ENCODE measurements around the gene LLGL2. TPM values are rescaled to one million over a fixed set of nuclear protein-coding genes. Genes with fewer than 3 reads are reported as not detected.

LLGL2 gene
- total RNA-seq, 2 donors from 2014 or later = 12.5 to 17.4 TPM

- no peak for ATAC-seq (replicated peaks in 1 of 2)
- no peaks in the 10 kb centered on the region for H3K36me3 Mint-ChIP-seq (ENCODE audit: insufficient read depth in 2 of 2)
Measured at GRCh38 chr17:75498039-75498725, 27.3 kb upstream of the LLGL2 start.

GRCh38 chr17:75498726-75499213 is 26.7 kb upstream of the LLGL2 start:
- Mint-ChIP-seq H3K27me3 (ENCODE audit: low read depth) (no peaks in the 10 kb centered on the region), H3K36me3 (ENCODE audit: insufficient read depth in 2 of 2) (no peaks in the 10 kb centered on the region), H3K9me3 (no peaks in the 10 kb centered on the region), H3K4me3 (no peak overlapping the region), H3K27ac (no peak overlapping the region), H3K4me1 (ENCODE audit: low read depth) (no peaks in the 10 kb centered on the region)
- DNase-seq (no peak), ATAC-seq (replicated peaks in 1 of 2) (no peak)

More at GRCh38 chr17:75498039-75498725, 27.3 kb upstream of the LLGL2 start:
- DNase-seq = no peak
- no peak overlapping the region for H3K27ac Mint-ChIP-seq
- H3K27me3 Mint-ChIP-seq (ENCODE audit: low read depth) = no peaks in the 10 kb centered on the region
- no peaks in the 10 kb centered on the region for H3K9me3 Mint-ChIP-seq
- no peak overlapping the region for H3K4me3 Mint-ChIP-seq
- no peaks in the 10 kb centered on the region for H3K4me1 Mint-ChIP-seq (ENCODE audit: low read depth)

GRCh38 chr17:75499313-75500022 is 26.0 kb upstream of the LLGL2 start:
- DNase-seq (no peak), ATAC-seq (replicated peaks in 1 of 2) (no peak)
- Mint-ChIP-seq H3K4me3 (no peak overlapping the region), H3K27me3 (ENCODE audit: low read depth) (no peaks in the 10 kb centered on the region), H3K9me3 (no peaks in the 10 kb centered on the region), H3K4me1 (ENCODE audit: low read depth) (no peaks in the 10 kb centered on the region), H3K36me3 (ENCODE audit: insufficient read depth in 2 of 2) (no peaks in the 10 kb centered on the region), H3K27ac (no peak overlapping the region)

GRCh38 chr17:75500419-75501216 is 24.9 kb upstream of the LLGL2 start:
- DNase-seq (no peak), ATAC-seq (replicated peaks in 1 of 2) (no peak)
- H3K4me1 Mint-ChIP-seq (ENCODE audit: low read depth) = no peaks in the 10 kb centered on the region
- H3K27me3 Mint-ChIP-seq (ENCODE audit: low read depth) = no peaks in the 10 kb centered on the region
- H3K4me3 Mint-ChIP-seq = no peak overlapping the region
- no peaks in the 10 kb centered on the region for H3K36me3 Mint-ChIP-seq (ENCODE audit: insufficient read depth in 2 of 2)
- H3K27ac Mint-ChIP-seq = no peak overlapping the region
- no peaks in the 10 kb centered on the region for H3K9me3 Mint-ChIP-seq

GRCh38 chr17:75501378-75502071 is 24.0 kb upstream of the LLGL2 start:
- H3K4me1 Mint-ChIP-seq (ENCODE audit: low read depth) = no peaks in the 10 kb centered on the region
- no peak for ATAC-seq (replicated peaks in 1 of 2)
- no peak for DNase-seq
- H3K9me3 Mint-ChIP-seq = no peaks in the 10 kb centered on the region
- no peak overlapping the region for H3K27ac Mint-ChIP-seq
- H3K27me3 Mint-ChIP-seq (ENCODE audit: low read depth) = no peaks in the 10 kb centered on the region
- H3K36me3 Mint-ChIP-seq (ENCODE audit: insufficient read depth in 2 of 2) = no peaks in the 10 kb centered on the region
- no peak overlapping the region for H3K4me3 Mint-ChIP-seq

- Mint-ChIP-seq H3K27ac (no peak overlapping the region), H3K9me3 (no peaks in the 10 kb centered on the region), H3K27me3 (ENCODE audit: low read depth) (no peaks in the 10 kb centered on the region), H3K4me3 (no peak overlapping the region), H3K4me1 (ENCODE audit: low read depth) (no peaks in the 10 kb centered on the region), H3K36me3 (ENCODE audit: insufficient read depth in 2 of 2) (no peaks in the 10 kb centered on the region)
- ATAC-seq (replicated peaks in 1 of 2) (no peak), DNase-seq (no peak)
Measured at GRCh38 chr17:75502072-75502720, 23.3 kb upstream of the LLGL2 start.

GRCh38 chr17:75502721-75503329 is 22.7 kb upstream of the LLGL2 start:
- no peak for DNase-seq

GRCh38 chr17:75503337-75503950 is 22.1 kb upstream of the LLGL2 start:
- ATAC-seq (replicated peaks in 1 of 2) = no peak
- no peak for DNase-seq
- H3K36me3 Mint-ChIP-seq (ENCODE audit: insufficient read depth in 2 of 2) = no peaks in the 10 kb centered on the region
- H3K27ac Mint-ChIP-seq = no peak overlapping the region
- no peak overlapping the region for H3K4me3 Mint-ChIP-seq
- no peaks in the 10 kb centered on the region for H3K9me3 Mint-ChIP-seq
- H3K4me1 Mint-ChIP-seq (ENCODE audit: low read depth) = no peaks in the 10 kb centered on the region
- no peaks in the 10 kb centered on the region for H3K27me3 Mint-ChIP-seq (ENCODE audit: low read depth)

More at GRCh38 chr17:75502721-75503329, 22.7 kb upstream of the LLGL2 start:
- Mint-ChIP-seq H3K4me3 (no peak overlapping the region), H3K4me1 (ENCODE audit: low read depth) (no peaks in the 10 kb centered on the region), H3K9me3 (no peaks in the 10 kb centered on the region), H3K27me3 (ENCODE audit: low read depth) (no peaks in the 10 kb centered on the region), H3K36me3 (ENCODE audit: insufficient read depth in 2 of 2) (no peaks in the 10 kb centered on the region), H3K27ac (no peak overlapping the region)
- ATAC-seq (replicated peaks in 1 of 2) = no peak

GRCh38 chr17:75503976-75504346 is 21.5 kb upstream of the LLGL2 start:
- no peak for DNase-seq
- no peak for ATAC-seq (replicated peaks in 1 of 2)
- H3K36me3 Mint-ChIP-seq (ENCODE audit: insufficient read depth in 2 of 2) = no peaks in the 10 kb centered on the region

GRCh38 chr17:75504347-75505151 is 20.9 kb upstream of the LLGL2 start:
- peak; percentile 55 to 63 for ATAC-seq (replicated peaks in 1 of 2)
- H3K36me3 Mint-ChIP-seq (ENCODE audit: insufficient read depth in 2 of 2) = no peaks in the 10 kb centered on the region
- peak; percentile 50 to 51 for DNase-seq
- H3K27ac Mint-ChIP-seq = no peak overlapping the region
- no peak overlapping the region for H3K4me3 Mint-ChIP-seq
- H3K9me3 Mint-ChIP-seq = no peaks in the 10 kb centered on the region
- H3K27me3 Mint-ChIP-seq (ENCODE audit: low read depth) = no peaks in the 10 kb centered on the region
- H3K4me1 Mint-ChIP-seq (ENCODE audit: low read depth) = no peaks in the 10 kb centered on the region

More at GRCh38 chr17:75503976-75504346, 21.5 kb upstream of the LLGL2 start:
- no peaks in the 10 kb centered on the region for H3K9me3 Mint-ChIP-seq
- H3K4me1 Mint-ChIP-seq (ENCODE audit: low read depth) = no peaks in the 10 kb centered on the region
- H3K4me3 Mint-ChIP-seq = no peak overlapping the region
- H3K27ac Mint-ChIP-seq = no peak overlapping the region
- no peaks in the 10 kb centered on the region for H3K27me3 Mint-ChIP-seq (ENCODE audit: low read depth)

GRCh38 chr17:75505152-75505409 is 20.4 kb upstream of the LLGL2 start:
- ATAC-seq (replicated peaks in 1 of 2) = no peak
- no peaks in the 10 kb centered on the region for H3K36me3 Mint-ChIP-seq (ENCODE audit: insufficient read depth in 2 of 2)
- no peaks in the 10 kb centered on the region for H3K4me1 Mint-ChIP-seq (ENCODE audit: low read depth)
- H3K4me3 Mint-ChIP-seq = no peak overlapping the region
- H3K9me3 Mint-ChIP-seq = no peaks in the 10 kb centered on the region
- no peak overlapping the region for H3K27ac Mint-ChIP-seq
- no peak for DNase-seq
- H3K27me3 Mint-ChIP-seq (ENCODE audit: low read depth) = no peaks in the 10 kb centered on the region

All from activated T-cell treated with anti-CD3 and anti-CD28 coated beads, Interleukin-2, amount 50 U/mL, for 72 hours (primary cell).